GM21515 (cell line): ENCODE data around the gene GRIK2.

Experiments used
- ATAC-seq: cut with Tn5 transposase; IDR thresholded peaks from one replicate; pipeline ENCODE4 v1.9.1; 2021; ENCODE audit not compliant: unreplicated experiment

The GRIK2 gene

DNA sequence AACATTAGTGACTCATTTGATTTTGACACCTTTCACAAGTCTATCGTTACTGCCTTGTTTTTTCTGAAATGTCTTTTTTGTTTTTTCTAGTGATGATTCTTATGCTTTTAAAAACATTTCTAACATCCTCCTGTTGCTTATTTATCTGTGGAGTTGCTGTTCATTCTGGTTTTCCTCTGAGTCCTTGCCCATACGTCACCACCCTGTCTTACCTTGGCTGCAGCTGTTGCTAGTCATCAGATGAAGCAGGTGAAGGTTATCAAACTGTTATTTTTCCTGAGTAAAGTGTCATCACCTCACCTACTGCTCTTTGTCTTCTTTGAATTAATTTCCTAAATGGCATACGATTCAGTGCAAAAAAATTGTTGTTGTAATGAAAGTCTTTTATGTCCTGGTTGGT, 376.6 kb downstream of the GRIK2 start:
- no peak for ATAC-seq

DNA sequence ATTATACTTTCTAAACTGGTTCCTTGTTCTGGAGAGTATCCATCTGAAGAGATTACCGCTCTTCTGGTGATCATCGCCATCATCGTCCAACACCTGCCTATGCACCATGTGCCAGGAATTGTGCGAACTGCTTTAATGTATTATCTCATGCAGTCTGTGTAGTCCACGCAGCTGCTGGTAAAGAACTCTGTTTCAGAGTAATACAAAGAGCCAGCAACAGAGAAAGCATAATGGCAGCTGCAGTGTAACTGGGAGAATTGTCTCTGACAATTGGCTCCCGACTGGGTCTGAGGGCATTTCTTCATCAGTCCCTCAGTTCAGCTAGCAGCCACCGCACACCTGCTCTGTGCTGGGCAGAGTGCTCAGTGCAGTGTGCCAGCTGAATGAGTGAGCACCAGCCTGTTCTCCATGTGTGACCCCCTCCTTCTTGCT, 383.4 kb downstream of the GRIK2 start:
- ATAC-seq, result no peak

DNA sequence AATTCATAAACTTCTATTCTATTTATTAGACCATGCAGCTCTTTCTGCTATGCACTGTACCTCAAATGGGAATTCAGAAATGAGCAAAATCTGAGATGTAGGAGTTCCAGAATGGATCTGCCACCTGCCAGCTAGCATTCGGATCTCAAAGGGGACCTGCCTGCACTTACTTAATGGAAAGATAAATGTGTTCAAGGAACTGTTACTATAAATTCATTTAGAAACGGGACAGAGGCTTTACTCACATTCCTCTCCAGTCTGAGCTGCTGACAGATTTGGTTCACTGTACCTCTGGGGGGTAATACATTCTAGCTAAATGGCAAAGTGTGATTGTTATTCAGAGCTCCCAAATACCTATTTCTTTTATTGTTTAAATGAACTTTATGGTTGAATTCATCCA, 384.1 kb downstream of the GRIK2 start:
- ATAC-seq, result no peak

DNA sequence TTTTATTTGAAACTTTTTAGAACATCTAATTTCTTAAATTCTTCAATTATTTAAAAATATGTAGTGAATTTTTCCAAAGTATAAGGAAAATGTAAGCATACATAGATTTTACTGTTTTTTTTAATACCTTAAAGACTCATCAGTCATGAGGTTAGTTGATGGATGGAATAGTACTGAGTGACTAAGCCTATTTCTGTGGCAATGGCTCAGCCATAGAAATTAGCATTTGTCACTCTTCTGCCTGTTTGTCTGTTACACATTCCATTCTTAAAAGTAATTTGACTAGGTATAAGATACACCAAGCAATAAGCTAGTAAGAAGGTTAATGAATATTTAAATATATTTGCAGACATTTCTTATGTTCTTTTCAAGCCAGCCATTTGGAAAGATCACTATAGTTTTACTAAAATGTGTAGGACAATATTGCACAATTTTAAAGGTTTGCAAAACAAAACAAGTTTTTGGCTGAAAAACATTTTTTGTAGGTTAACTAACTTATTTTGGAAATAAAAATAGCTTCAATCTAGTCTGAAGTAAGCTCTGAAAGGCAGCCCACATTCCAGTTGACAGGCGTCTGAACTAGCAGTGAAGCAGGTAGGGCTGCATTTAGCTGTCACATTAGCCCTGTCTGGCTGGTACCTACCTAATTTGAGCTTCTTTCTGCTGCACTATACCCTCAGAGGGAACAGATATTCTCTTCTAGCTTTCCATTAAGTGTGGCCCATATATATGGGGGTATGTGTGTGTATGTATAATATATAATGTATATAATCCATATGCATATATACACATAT, 385.7 kb downstream of the GRIK2 start:
- ATAC-seq, result no peak

DNA sequence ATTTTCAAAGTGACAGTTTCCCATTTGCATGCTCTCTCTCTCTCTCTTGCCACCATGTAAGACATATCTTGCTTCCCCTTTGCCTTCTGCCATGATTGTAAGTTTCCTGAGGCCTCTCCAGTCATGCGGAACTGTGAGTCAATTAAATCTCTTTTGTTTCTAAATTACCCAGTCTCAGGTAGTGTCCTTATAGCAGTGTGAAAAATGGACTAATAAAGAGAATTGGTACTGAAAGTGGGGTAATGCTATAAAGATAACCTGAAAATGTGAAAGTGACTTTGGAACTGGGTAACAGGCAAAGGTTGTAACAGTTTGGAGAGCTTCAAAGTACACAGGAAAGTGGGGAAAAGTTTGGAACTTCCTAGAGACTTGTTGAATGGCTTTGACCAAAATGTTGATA, 389.8 kb downstream of the GRIK2 start:
- ATAC-seq, result no peak

DNA sequence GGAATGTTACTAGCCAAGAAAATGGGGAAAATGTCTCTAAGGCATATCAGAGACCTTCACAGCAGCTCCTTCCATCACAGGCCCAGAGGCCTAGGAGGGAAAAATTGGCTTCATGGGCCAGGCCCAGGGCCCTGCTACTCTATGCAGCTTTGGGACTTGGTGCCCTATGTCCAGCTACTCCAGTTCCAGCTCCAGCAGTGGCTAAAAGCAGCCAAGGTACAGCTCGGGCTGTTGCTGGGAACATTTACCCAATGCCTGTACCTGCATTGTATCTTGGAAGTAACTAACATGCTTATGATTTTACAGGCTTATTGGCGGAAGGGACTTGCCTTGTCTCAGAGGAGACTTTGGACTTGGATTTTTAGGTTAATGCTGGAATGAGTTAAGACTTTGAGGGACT, 390.6 kb downstream of the GRIK2 start:
- ATAC-seq, result no peak

DNA sequence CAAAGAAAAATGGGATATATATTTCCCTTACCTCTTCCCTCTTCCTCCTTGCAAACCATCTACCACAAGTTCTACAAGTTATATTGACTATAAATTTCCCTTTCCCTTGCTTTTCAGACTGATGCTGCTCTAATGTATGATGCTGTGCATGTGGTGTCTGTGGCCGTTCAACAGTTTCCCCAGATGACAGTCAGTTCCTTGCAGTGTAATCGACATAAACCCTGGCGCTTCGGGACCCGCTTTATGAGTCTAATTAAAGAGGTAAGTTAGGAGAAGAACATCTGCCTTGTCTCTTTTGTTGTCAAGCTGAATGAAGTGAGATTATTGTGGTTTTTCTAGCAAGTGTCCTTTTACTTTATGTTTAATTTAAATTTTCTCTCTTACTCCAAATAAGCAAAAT, 406.0 kb downstream of the GRIK2 start:
- no peak for ATAC-seq

DNA sequence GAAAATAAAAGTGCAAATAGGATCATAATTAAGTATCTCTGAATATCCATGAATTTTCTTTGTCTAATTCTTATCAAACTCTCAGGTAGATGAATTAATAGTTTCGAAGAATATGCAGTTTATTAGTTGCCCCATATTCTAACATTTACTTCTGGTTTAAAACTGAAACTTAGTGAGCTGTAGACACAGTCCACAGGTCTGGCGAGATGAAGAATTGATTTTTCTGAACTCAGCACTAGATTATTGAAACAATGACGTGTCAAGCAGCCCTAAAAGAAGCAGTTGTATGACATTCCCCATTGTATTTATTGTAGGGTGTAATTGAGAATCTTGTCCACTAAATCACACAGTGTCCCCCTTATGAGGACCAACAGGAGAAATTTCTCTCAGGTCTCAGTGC, 407.1 kb downstream of the GRIK2 start:
- no peak for ATAC-seq

DNA sequence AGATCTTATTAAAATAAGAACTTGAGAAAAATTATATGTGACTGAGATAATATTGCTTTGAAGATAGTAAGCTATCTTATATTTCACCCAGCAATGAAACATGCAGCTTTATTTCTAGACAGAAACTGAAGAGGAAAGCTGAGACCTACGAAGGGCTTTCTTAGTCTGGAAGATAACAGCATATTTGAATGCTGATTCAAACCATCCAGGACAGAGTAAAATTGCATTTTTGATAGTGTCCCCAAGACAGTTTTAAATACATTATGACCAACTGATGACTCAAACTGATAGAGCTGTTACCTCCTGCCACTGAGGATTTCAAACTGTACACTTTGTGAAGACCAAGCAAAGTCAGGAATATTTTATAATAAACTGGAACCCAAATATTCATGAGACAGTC, 409.6 kb downstream of the GRIK2 start:
- no peak for ATAC-seq

DNA sequence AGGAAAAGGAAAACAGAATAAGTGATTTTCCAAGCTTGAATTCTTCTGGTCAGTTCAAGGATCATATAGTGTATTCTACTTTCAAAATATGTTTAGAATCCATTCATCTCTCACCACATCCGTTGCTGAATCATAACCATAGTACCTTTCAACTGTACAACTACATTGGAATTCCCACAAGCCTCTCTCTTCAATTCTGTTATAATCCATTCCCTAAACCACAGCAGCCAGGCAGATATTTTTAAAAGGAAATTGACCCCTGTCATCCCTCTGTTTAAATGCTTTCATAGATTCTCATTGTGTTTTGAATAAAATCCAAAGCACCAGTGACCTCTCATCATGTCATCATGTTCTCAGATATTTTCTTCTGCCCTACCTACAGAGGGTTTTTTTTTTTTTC, 412.7 kb downstream of the GRIK2 start:
- no peak for ATAC-seq

DNA sequence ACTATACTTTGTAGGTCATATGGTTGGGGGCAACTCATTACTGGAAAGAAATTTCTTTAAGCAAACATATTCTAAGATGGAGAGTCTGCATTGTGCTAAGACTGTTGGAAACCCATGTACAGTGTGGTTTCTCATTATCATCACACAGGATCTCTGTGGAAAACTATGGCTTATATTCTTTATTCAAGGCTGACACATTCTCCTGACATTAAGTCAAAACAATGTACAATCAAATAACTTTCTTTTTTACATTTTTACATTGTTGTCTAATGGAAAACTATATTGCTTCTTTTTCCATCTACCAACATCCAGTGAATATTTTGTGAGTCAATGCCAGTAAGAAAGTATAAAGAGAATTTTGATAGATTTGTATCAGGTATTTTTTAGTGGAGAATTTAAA, 417.6 kb downstream of the GRIK2 start:
- no peak for ATAC-seq

DNA sequence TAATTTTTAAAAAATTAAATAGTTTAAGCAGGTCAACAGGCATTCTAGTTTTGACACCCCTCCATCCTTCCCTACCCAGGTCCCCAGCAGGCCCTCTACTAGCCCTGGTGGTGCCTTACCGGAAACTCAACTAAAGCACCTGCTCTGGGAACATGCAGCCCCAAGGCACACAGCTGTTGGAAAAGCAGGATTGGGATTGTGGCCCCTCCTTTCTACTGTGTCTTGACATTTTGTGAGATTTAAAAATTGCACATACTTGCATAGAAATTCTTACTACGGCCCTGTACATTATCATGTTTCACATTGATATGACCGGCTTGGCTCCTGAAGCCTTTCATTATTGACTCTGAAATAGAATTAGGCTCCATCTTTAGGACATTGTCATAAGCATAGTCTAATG, 423.2 kb downstream of the GRIK2 start:
- no peak for ATAC-seq

DNA sequence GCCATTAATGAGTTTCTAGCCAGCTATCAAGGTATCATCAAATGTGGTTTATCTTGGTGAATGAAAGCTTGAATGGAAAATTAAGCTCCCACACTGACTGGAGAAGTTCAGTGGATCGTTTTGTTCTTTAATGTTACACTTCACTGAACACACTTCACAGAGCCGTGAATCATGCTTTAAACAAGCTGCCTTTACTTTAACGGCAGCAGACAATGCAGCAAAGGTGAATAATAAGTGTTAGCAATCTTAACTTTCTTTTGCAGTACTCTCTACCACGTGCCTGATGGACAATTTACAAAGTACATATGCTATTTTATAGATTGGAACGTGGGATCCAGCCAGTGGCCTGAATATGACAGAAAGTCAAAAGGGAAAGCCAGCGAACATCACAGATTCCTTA, 424.5 kb downstream of the GRIK2 start:
- no peak for ATAC-seq

DNA sequence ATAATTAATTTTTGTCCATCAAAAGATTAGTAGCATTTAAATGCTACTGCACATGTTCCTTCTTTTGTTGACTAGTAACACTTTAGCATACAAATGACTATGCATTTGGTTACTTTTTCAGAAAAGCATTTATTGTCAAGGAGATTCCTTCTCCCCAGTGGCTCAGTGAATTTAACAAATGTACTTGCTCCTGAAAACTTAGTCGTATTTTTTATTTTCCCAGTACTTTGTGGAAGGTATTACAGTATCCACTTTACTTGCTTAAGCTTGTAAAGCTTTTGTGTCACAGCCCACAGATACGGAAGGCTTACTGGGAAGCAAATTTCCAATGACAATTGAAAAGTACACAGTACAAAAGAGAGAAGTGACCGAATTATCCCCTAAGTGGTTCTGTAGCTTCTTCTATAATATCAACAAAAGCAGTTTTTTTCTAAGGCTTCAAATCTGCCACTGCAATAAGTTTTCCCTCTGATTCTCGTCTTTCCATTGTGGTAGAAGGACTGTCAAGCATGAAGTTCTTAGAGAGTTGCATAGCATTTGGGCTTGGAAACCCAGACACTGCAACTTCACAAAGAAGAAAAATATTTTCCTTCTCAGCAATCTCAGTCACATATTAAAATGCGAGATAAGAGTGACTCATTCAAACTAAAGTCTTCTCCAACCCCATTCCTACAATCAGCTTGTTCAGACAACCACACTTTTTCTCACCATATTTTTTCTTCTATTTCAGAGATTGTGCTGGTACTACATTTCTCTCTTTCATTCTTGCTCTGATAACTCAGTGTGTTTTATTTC, 431.2 kb downstream of the GRIK2 start:
- ATAC-seq, result no peak

DNA sequence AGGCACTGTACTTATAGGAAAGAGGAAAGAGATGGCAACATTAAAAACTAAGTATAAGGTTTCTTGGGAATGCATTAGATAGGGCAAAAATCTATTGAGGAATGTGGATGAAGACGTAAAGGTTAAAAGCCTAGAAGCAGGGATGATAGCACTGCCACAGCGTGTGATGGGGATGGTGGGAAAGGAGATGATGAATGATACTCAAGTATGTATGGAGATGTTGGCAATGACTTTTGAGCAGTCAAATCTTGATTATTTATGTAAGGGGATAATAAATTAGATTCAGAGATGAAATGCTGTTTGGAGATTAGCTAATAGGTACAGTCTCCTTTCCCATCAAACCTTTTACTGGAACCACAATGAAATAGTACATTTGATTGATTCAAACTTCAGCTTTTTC, 432.8 kb downstream of the GRIK2 start:
- ATAC-seq, result no peak

DNA sequence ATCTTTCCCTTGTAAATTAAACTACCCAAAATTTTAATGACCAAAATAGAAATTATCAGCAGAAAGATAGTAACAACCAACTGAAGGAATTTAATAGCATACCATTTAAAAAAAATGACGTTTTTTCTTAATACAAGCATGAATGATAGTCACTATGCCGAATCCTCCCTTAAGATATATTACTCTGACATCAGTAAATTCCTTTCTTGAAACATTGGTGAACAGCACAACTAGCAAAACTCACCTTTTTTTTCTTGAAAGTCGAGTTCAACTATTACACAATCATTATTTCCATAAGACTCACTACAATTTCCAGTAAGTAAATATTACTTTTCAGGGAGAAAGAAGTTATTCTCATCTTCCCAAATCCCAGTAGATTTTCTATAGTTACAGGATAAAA, 433.2 kb downstream of the GRIK2 start:
- no peak for ATAC-seq

DNA sequence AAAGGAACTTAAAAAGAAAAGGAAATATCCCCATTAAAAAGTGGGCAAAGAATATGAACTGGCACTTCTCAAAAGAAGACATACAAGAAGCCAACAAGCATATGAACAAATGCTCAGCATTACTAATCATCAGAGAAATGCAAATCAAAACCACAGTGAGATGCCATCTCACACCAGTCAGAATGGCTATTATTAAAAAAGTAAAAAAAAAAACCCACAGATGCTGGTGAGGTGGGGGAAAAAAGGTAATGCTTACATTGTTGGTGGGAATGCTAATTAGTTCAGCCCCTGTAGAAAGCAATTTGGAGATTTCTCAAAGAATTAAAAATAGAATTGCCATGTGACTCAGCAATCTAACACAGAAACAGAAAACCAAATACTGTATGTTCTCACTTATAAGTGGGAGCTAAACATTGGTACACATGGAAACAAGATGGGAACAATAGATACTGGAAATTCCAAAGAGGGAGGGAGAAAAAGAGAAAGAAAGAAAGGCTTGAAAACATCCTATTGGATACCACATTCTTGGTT, 437.1 kb downstream of the GRIK2 start:
- ATAC-seq, result no peak

DNA sequence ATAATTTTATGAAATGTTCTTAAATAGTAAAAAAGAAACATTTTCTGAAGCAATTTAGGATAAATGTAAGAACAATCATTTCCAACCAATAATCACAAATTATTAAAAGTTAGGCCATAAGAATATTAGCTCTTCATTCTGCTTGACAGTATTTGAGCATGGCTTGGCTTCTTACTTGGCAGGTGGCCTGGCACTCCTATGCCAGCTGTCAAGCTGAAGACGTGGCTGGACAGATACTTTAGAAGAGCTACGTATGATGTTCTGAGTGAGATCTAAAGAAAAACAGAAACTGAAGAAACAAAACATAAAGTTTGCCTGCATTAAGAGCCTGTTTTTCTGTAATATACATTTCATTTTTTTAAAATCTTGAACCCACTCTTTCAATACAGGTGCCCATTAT, 438.9 kb downstream of the GRIK2 start:
- ATAC-seq, result no peak

DNA sequence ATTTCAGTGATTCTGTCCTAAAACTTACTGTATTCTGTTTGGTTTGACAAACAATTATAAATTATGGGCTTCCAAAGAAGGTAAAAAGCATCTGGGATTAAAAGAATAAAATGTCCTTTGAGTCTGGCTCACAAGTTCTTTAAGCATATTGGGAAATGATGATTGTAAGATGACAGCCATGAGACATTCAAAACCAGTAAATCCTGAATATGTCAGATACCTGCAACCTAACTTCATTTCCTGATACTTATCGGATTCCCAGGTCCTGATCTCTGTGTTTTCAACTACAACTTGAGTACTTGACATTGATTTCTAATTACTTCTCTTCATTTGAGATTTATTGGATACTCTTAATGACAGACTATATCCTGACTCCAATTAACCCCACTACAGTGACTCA, 446.6 kb downstream of the GRIK2 start:
- no peak for ATAC-seq

DNA sequence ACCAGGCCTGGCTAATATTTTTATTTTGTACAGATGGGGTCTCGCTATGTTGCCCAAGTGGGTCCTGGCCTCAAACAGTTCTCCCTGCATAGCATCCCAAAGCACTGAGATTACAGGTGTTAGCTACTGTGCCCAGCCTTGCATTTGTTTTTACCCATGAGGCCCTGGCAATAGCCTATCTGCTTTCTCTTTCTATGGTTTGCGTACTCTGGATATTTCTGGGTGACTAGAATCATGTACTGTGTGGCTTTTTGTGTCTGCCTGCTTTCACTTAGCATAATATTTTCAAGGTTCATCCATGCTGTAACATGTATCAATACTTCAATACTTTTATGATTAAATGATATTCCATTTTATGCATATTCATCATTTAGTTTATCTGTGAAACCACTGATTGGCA, 451.7 kb downstream of the GRIK2 start:
- no peak for ATAC-seq

DNA sequence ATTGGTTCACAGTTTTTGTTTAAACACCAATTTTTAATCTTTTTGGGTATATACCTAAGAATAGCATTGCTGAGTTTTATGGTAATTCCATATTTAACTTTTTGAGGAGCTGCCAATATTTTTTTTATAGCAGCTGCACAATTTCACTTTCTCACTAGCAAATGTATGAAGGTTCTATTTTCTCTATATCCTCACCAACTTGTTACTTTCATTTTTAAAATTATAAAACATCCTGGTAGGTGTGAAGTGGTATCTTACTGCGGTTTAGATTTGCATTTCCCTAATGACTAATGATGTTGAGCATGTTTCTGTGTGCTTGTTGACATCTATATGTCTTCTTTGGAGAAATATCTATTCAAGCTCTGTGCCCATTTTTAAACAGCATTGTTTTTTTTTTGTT, 452.1 kb downstream of the GRIK2 start:
- ATAC-seq, result no peak

DNA sequence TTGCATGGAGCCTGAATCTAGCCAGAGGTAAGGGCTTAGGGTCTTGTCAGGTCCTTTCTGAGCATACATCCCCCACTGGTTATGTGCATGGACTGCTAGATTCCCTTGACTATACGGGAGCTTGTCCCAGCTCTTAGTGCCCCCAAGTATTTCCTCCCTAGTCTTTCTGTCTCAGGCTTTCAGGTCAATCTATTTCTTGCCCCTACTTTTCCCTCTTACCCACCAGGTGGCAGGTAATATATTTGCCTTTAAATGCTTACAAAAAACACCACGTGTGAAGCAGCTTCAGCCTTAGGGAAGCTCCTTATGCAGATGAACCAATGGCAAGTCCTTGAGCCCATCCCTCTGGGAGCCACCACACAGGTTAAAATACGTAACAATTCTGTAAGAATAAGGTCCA, 454.2 kb downstream of the GRIK2 start:
- no peak for ATAC-seq
